IPS DF 4.7 (cell line): Measurements from ENCODE around the gene INPP5J.
"Not testable (repeated sequence)": the region's sequence is repeated elsewhere in the genome, so short reads cannot be mapped to it uniquely, and the experiment has no call there.

Experiments
- DNase-seq: peaks from one replicate; pipeline ENCODE4 v3.0.0-alpha.2; 2013; ENCODE audit warnings: low spot score; ENCODE audit errors: extremely low read depth

Gene INPP5J

DNA sequence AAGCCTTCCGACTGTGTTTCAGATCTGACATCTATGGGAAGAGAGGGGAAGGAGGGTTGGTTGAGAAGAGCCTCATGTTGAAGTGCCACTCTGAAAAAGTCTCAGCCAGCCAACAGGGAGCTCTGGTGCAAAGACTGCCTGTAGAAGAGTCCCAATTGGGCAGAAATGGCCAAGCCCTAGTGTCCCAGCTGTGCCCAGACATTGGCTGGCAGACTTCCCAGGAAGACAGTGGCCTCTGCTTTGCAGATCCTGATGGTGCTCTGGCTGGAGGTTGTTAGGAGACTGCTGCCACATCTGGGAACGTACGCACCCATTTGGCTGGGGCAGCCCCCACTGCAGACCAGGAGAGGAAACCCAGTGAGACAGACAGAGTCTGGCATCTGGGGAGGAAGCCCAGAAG, 20.8 kb downstream of the INPP5J start:
- no peak for DNase-seq

DNA sequence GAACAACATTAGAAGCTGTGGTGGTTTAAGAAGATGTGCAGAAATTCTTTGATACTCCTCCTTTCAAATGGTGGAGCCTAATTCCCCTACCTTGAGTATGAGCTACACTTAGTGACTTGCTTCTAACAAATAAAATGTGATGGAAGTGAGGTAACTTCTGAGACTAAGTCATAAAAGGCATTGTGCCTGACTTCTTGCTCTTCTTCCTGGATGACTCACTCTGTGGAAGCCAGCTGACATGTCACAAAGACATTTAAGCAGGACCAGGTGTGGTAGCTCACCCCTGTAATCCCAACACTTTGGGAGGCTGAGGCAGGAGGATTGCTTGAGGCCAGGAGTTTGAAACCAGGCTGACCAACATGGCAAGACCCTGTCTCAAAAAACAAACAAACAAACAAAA, 21.5 kb downstream of the INPP5J start:
- DNase-seq, result no peak

DNA sequence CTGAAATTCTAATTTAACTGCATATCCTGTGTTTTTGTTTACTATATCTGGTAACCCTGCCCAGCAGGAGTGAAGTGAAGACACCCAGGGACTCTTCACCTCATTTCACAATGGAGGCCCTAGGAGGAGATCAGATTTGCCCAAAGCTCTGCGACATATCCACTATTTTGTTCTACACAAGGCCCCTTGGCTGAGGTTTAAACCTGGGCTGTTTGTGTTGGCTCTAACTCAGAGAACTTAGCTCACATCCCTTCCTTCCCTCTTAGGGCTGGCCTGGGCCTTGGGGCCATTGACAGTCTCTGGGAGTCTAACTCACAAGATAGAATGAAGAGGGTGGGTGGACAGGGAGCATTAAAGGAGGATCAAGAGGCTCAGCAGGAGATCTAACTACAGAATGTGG, 25.7 kb downstream of the INPP5J start:
- no peak for DNase-seq

DNA sequence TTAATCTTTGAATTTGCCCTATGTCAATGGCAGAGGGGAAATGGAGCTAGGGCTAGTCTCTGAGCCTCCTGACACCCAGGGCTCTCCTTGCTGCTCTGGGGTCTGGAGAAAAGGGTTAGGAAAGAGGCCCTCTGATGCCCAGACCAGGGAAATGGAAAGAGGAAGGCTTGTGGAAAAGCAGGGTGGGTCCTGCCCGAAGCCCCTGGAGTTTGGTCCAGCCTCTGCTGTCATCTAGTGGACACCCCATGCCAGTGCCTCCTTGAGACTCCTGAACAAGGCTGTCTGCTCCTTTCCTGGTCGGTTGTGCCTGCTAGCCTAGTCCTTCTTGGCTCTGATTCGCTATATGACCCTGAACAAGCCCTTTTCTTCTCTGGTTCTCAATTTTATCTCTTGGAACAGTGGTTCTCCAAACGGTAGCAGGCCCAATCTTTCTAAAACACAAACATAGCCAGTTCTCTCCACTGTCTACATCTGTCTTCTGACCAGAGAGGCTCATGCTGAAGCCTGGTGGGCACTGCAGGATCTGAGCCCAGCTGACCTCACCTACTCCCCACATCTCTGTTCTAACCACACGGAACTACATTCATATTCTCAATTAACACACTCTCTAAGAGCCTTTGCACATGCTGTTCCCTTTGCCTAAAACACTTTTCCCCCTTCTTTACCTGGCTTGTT, 26.3 kb downstream of the INPP5J start:
- peak; percentile 75 for DNase-seq

DNA sequence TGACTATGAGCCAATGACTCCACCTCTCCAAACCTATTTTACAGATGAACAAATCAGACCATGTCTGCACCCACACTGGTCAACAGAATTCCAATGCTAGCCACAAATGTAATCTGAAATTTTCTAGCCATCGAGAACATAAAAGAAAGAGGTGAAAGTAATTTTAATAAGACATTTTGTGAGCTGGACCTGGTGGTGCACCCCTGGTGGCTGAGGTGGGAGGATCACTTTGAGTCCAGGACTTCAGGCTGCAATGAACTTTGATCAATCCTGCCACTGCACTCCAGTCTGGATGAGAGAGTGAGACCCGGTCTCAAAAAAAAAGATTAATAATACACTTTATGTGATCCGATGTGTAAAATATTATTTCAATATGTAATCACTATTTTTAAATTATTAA, 27.8 kb downstream of the INPP5J start:
- DNase-seq, result no peak

- no peak for DNase-seq
Measured at GRCh38 chr22:31151872-31152271, 29.1 kb downstream of the INPP5J start.

- no peak for DNase-seq
Measured at GRCh38 chr22:31153357-31153756, 30.6 kb downstream of the INPP5J start.

- no peak for DNase-seq
Measured at GRCh38 chr22:31154975-31155374, 32.2 kb downstream of the INPP5J start.

DNA sequence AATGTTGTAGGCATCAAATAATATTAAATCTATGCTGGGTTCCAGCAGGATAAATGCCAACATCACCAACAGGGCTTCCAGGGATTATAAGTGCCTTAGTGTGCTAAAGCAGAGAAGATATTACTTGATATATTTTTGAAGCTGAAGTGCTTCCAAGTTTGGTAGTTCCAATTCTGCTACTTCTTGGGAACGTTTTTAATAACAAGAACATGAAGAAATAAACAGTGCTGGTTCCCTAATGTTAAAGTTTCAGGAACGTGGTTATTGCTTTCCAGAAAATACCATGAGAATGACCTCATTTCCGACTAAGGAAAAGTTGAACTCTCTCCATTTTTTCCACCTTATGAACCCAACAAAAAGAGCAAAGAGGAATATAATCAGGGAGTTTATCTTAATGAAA, 32.7 kb downstream of the INPP5J start:
- DNase-seq, result no peak

DNA sequence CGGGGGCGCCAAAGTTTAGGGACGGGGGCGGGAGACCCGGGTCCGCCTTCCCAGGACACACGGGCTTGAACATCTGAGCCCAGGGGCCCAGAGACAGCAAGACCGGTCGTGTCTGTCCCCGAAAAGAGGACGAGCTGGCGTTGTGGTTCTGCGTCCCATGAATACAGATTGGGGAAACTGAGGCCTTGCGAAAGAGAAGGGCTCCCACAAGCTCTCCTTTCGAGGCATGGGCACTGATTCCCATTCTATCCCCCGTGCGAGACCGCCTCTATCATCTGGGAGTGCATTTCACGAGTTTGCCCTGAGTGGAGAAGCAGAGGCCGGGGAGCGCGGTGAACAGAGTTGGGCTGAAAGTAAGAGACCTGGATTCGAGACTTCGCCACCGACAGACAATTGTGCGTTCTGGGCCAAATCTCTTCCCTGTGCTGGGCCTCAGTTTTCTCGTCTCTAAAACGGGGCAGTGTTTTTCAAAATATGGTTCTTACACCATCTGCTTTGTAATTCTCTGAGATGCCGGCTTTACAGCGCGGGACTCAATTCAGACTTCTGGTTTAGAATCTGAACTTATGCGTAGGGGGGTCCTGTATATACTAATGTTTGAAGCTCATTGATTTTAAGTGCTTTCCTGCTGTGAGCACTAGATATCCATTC, 37.7 kb downstream of the INPP5J start:
- no peak for DNase-seq

DNA sequence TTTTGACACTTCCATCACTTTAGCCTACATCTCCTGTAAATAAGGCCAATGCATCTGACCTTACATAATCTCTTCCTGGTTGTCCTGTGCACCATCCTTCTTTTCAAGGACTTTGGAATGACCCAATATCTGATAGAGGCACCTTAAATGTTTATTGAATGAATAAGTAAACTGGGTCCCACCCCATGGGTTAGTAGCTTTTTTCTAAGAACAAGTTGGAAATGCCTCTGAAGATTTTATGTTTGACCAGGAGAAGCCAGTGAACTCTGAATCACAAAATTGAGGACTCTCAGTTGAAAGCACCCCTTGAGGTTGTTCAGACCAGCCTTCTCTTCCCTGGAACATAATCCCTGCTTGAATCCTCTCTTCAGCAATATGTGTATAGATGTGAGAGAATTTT, 38.6 kb downstream of the INPP5J start:
- no peak for DNase-seq

DNA sequence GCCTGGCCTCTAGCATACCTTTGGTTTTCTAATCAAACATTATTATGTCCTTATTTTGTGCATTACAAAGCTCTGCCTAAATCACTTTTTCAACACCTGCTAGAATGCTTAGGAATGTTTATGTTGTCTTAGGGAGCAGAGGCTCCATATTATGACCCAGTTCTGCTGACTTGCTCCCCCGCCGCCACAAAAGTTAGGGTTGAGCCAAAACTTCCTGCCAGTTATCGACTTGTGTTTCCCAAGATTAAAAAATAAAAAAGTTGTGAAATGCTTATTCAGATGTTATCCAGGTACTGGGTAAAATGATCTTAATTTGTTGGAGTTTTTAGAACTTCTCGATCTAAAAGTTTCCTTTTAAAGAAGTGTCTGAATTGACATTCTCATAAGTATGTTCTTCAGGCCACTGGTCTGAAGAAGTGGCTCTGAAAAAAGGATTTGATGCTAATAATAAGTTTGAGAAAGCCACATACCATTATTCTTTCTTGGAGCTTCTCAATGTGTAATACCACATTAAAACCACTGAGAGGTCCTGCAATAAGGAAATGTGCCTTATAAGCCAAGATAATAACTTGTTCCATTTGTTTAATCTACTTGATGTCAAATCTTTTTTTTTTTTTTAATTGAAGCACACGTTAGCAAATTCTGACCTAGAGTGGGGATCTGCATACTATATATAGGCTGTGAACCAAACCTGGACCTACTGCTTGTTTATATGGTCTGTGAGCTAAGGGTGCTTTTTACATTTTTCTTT, 39.4 kb downstream of the INPP5J start:
- DNase-seq, result no peak

- DNase-seq, result no peak
Measured at GRCh38 chr22:31170971-31171370, 48.2 kb downstream of the INPP5J start.

DNA sequence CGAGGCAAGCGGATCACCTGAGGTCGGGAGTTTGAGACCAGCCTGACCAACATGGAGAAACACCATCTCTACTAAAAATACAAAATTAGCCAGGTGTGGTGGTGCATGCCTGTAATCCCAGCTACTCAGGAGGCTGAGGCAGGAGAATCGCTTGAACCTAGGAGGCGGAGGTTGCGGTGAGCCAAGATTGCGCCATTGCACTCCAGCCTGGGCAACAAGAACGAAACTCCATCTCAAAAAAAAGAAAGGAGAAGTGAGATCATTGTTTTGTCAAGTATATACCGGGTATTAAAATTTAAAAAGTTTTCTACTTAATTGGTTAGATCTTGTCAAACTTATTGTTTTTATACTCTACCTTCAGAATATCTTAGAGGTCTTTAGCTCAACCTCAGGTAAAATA, 49.0 kb downstream of the INPP5J start:
- DNase-seq, result not testable (repeated sequence)

DNA sequence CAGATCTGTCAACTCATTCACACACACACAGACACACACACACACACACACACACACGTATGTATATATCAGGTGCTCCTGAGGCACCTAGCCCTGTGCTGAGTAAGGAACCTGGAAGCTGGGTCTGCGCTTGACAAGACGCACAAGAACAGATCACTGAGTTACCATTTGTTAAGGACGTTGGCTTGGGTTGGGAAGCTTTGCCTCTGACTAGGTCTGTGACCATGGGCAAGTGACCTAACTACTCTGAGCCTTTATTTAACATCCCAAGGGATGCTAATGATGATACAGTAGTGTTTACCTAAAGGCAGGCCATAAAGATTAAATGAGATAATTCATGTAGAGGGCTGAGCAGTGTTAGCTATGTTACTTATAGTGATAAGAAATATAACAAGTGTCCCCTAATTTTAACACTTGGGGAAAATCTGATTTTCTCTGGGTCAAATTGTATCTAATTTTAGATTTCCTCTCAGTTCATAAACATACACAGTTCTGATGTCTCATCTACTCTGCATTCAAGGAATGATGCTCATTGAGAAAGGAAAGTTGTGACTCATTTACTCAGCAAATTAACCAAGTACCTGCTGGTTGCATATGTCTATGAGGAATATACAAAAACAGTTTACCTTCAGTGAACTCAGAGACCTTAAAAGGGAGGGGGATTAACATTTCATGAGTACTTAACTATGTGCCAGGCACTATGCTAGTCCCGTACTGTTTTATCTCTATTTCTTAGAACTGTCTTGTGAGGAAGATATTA, 50.8 kb downstream of the INPP5J start:
- DNase-seq, result no peak

DNA sequence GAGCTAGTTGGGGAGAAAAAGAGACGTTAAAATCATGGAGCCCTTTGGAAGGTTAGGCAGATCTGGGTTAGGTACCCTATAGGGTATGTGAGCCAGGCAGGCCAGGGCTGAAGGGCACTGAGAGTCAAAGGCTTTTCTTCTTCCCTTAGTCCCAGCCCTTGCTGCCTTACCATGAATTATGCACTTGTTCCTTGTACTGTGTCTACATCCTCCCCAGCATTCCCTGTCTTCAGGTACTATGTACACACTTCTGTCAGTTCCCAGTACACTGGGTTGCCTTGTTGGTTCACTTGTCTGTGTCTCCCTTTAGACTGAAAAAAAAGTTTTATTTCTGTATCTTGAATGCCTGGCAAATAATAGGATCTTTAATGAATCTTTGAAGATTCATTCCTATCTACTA, 54.2 kb downstream of the INPP5J start:
- DNase-seq, result no peak

DNA sequence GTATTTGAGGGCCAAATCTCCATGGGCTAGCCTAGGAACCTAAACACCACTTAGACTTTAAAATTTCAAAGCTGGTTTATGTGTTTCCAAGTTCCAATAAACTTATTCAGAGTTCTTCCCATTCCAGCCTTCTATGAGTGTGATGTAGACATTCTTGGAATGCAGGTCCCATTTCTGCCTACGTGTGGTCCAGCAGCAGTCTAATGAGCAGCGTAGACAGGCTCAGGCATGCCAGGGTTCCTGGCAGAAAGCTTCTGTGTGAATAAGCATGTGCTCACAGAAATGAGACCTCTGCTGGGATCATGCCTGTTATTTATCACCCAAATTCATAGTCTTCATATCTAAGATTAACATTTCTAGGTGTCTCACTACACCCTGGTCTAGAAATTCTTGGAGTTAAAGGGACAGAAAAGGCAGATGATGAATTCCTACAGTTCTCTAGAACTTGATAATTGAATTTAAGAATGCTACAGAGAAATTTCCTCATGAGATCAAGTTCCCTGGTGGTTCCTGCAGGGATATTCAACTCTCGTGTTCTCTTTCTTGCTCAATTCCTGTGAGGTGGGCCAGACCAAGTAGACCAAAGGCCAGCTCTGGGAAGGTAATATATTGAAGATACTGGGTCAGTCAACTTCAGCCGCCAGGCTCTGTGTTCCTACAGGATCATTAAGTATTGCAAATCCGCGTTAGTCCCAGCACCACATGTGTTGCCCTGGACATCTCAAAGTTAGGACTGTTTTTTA, 54.8 kb downstream of the INPP5J start:
- no peak for DNase-seq

DNA sequence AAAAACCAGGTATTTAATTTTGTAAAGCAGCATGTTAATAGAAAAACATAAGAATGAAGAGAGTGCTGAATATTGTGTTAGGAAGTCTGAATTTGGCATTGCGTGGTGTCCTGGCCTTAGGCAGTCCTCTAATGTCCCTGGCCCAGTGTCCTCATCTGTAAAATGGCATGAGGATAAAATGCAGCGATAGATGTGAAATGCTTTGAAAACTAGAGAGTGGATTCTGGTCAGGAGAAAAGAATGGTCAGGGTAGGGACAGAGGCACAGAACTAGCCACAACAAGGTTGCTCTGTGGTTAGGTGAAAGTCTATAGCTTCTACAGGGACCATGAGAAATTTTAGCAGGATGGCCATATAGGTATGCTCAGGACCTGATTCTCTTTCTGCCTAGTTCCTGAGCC, 56.1 kb downstream of the INPP5J start:
- no peak for DNase-seq

- no peak for DNase-seq
Measured at GRCh38 chr22:31179345-31179744, 56.6 kb downstream of the INPP5J start.

GRCh38 chr22:31184015-31184414, 61.2 kb downstream of the INPP5J start:
- DNase-seq, result no peak
